ENCODE results near the gene SPAG4.

DNA sequence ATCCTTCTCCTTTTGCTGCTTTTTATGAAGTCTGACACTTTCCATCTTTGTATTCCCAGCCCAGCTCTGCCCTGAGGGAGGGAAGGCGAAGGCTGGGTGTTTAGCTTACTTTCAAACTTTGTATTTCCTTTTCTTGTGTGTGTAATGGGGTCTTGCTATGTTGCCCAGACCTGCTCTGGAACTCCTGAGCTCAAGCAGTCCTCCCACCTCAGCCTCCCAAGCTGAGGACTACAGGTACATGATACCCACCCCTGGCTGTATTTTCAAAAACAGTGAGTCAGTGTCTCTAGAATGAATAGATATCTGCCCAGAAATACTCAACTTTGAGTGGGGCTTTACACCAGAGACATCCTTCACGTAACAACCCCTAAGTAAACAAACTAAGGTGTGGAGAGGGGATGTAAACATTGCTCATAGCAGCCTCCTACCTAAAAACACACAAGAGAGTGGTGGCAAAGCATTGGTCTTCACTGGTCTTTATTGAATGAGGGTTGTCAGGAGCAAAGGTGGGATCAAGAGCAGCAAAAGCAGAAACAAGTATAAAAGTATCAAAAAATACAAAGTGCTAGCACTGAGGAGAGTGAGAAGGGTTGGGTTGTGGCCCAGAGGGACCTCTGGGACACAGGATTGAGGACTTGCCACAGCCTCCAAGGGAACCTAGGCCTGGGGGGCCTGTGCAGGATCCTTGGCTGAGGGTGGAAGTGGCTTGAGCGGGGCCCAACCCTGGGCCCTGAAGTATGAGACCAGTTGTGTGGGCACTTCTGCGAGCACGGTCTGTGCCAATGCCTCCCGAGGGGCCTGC lies 10.2 kb downstream of the SPAG4 start:
- TF ChIP-seq, protein P1, sequence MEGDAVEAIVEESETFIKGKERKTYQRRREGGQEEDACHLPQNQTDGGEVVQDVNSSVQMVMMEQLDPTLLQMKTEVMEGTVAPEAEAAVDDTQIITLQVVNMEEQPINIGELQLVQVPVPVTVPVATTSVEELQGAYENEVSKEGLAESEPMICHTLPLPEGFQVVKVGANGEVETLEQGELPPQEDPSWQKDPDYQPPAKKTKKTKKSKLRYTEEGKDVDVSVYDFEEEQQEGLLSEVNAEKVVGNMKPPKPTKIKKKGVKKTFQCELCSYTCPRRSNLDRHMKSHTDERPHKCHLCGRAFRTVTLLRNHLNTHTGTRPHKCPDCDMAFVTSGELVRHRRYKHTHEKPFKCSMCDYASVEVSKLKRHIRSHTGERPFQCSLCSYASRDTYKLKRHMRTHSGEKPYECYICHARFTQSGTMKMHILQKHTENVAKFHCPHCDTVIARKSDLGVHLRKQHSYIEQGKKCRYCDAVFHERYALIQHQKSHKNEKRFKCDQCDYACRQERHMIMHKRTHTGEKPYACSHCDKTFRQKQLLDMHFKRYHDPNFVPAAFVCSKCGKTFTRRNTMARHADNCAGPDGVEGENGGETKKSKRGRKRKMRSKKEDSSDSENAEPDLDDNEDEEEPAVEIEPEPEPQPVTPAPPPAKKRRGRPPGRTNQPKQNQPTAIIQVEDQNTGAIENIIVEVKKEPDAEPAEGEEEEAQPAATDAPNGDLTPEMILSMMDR (IDR thresholded peaks at IDR 0.05), result no peak
- no peak for TF ChIP-seq POLR2A (IDR thresholded peaks at IDR 0.05)
